Heart right ventricle (tissue), 16 donors: Measurements from ENCODE around the gene KAT6B. TPM values are rescaled to one million over a fixed set of nuclear protein-coding genes. Genes with fewer than 3 reads are reported as not detected.

Source experiments
- ATAC-seq, 8 donors: fragments of 200-7000 bp; cut with Tn5 transposase; one replicate each; pipeline ENCODE4 v1.9.1; 2020; ENCODE audit warnings: mild to moderate bottlenecking in 8 of 8, moderate library complexity in 8 of 8, moderate number of reproducible peaks in 1 of 8
- DNase-seq, 2 donors: peaks; one replicate each; pipeline ENCODE4 v3.0.0-alpha.2; 2020
- H3K27ac ChIP-seq, 10 donors: fragments of 200-600 bp; sonication (generic) in 2 of 10; one replicate each; pipeline versions ENCODE4 v1.5.0 to v1.8.0; 2020 to 2022; ENCODE audit warnings: mild to moderate bottlenecking in 3 of 10
- H3K27me3 ChIP-seq, 7 donors: fragments of 200-600 bp; one replicate each; pipeline ENCODE4 v1.8.0; 2021 to 2022; ENCODE audit warnings: mild to moderate bottlenecking in 2 of 7
- H3K36me3 ChIP-seq, 9 donors: fragments of 200-600 bp; sonication (generic) in 1 of 9; one replicate each; pipeline versions ENCODE4 v1.5.0 to v1.8.0; 2020 to 2022; ENCODE audit warnings: mild to moderate bottlenecking in 2 of 9
- H3K4me1 ChIP-seq, 9 donors: fragments of 200-600 bp; sonication (generic) in 1 of 9; one replicate each; pipeline versions ENCODE4 v1.5.0 to v1.8.0; 2020 to 2022; ENCODE audit warnings: mild to moderate bottlenecking in 4 of 9
- H3K4me3 ChIP-seq, 10 donors: fragments of 200-600 bp; sonication (generic) in 2 of 10; one replicate each; pipeline versions ENCODE4 v1.5.0 to v1.8.0; 2020 to 2022; ENCODE audit warnings: mild to moderate bottlenecking in 7 of 10, moderate library complexity in 2 of 10
- H3K9me3 ChIP-seq, 11 donors: fragments of 200-600 bp in 10 of 11; sonication (generic) in 2 of 11; one replicate each; pipeline versions ENCODE4 v1.5.0 to v1.8.0; 2013 to 2022; ENCODE audit warnings: mild to moderate bottlenecking in 2 of 11, control low read depth in 1 of 11, moderate library complexity in 1 of 11
- CTCF ChIP-seq, 9 donors: fragments of 200-600 bp; sonication (generic) in 2 of 9; IDR thresholded peaks; one replicate each; pipeline versions ENCODE4 v1.5.0 to v1.8.0; 2021 to 2022; ENCODE audit warnings: antibody characterized with exemption in 9 of 9, mild to moderate bottlenecking in 5 of 9, moderate library complexity in 1 of 9
- WGBS, 2 donors: extraction: QIAGEN DNeasy Blood & Tissue Kit; methylation state at CpG; one replicate each; pipeline ENCODE4 v1.1.7; 2013; ENCODE audit warnings: inconsistent platforms in 1 of 2; 5-methylcytosine and 5-hydroxymethylcytosine counted together
- intact Hi-C, 10 donors: fragments of 100-400 bp; cut with DNase I; formaldehyde crosslinking; loops; one replicate each; pipeline versions ENCODE4 v1.11.1 to v1.14.2; 2022
- polyA plus RNA-seq, 2 donors: library from polyadenylated mRNA; stranded (reverse); fragments of 200-250 nt; gene quantifications; one replicate each; pipeline ENCODE4 v1.2.3, GENCODE V29; 2013
- total RNA-seq, 10 donors: library from RNA; stranded (reverse); fragmentation: NEBNext Ultra II Directional in 3 of 10; extraction: Animal tissue kit (Norgen Biotek cat#: 25700) in 3 of 10; gene quantifications; one replicate each; pipeline versions ENCODE4 v1.2.1 to v1.2.4, GENCODE V29; 2021 to 2023
- donor health status: Arrhythmogenic right ventricular cardiomyopathy.
- donor health status: ischemic (EF 13 %, LVEDD 7.1; RV severe dilation, severe dysfunction).
- donor health status: healthy with polysubstance abuse.
- donor health status: DM: no; HTN: yes; CAD: no.
- donor health status: DM: no; HTN: no; CAD: no.
- donor health status: ischemic (EF 25% LVEDD 6.9; RV normal size, moderate dysfunction).
- donor health status: ischemic (EF 25% LVEDD 5.7; RV mildly dilated, moderate dysfunction).
- donor health status: healthy.
- donor health status: DM: yes; HTN: yes; CAD: no.
- donor health status: Ischemic cardiomyopathy.
- donor health status: ischemic (EF 35%, LVEDD 5.7; RV mildly dilated, moderate dysfunction).
- donor health status: nonischemic (EF 11% LVEDD 7.7; RV severe dilation, severe dysfunction).
- donor health status: DM: yes; HTN: yes; CAD: no.
- donor health status: PGD.
- donor health status: ischemic (EF 29% LVEDD 5.4; RV normal size, mild dysfunction).
- donor health status: nonischemic (EF 23%, LVEDD 6.1; RV moderate dilation, normal function).

The KAT6B gene
- total and polyA plus RNA-seq, 12 donors = 3.4 to 58.4 (median 46.5) TPM

DNA sequence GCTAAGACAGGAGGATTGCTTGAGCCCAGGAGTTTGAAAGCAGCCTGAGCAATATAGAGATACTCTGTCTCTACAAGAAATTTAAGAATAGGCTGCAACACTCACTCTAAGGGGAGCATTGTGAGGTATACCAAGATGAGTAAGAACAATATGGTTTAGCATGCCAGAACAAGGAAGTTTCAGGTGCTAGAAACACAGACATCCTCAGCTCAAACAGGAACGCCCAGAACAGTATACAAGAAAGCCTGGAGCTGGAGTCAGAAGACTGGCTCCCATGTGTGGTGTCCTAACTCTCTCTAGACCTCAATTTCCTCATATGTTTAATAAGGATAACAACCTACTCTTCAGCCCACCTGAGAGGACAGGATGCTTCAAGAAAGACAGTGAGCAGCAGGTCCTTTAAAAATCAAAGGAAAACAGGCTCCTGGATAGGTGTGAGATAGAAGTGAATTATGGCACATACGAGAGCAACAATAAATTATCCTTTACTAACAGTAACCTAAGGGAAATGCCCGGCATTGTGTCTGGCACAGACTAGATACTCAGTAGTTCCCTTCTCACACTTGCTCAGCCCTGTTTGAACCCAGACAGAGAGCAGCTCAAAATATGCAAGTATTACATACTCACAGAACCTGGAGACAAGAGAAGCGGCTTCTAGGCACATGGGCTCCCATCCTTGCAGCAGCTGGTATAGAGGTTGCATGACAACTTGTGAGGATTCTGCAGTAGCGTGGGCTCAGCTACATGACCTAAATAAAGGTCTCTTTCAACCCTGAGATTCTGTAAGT lies 45.4 kb downstream of the KAT6B start:
- ATAC-seq = no peak
- H3K27ac ChIP-seq = no peak overlapping the region
- no peak for DNase-seq
- 91 to 92% methylated on average over 5 of the region's 5 CpGs for WGBS, 2 donors
- H3K36me3 ChIP-seq = no peaks in the 10 kb centered on the region
- no peaks in the 10 kb centered on the region for H3K9me3 ChIP-seq
- intact Hi-C loops = loop anchor here in 1 of 10 donors (5.0 kb wide), 1 partner anchor 34 kb away; no protein-coding TSS in a partner anchor
- no peaks in the 10 kb centered on the region for H3K27me3 ChIP-seq
- no peak overlapping the region for H3K4me3 ChIP-seq
- TF ChIP-seq CTCF (IDR thresholded peaks at IDR 0.05) = no peak
- H3K4me1 ChIP-seq = peaks cover 0 to 45% (median 23%) of the 10 kb centered on the region in 9 donors

- TF ChIP-seq CTCF (IDR thresholded peaks at IDR 0.05) = no peak
- Histone ChIP-seq H3K27me3 (no peaks in the 10 kb centered on the region), H3K27ac (no peak overlapping the region), H3K4me3 (no peak overlapping the region), H3K9me3 (no peaks in the 10 kb centered on the region), H3K36me3 (no peaks in the 10 kb centered on the region), H3K4me1 (peaks cover 0 to 41% (median 19%) of the 10 kb centered on the region in 9 donors)
- ATAC-seq (no peak), DNase-seq (no peak)
- intact Hi-C loops = loop anchor here in 1 of 10 donors (5.0 kb wide), 1 partner anchor 37 kb away; no protein-coding TSS in a partner anchor
- WGBS, 2 donors = 88 to 90% methylated on average over 5 of the region's 5 CpGs
Measured at GRCh38 chr10:74873803-74874454, 47.5 kb downstream of the KAT6B start.

DNA sequence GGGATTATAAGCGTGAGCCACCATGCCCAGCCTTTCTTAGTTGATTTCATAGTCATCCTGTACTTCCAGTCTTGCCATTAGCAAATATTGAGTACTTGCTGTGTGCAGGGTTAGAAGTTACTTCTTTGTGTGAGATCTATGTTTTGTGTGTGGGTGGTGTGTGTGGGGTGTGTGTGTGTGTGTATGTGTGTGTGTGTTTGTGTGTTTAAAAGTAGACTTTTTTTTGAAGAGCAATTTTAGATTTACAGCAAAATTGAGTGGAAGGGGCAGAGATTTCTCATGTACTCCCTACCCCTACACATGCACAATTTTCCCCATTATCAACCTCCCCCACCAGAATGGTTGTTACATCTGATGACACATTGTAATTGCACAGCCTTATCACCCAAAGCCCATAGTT lies 48.2 kb downstream of the KAT6B start:
- H3K4me1 ChIP-seq = peaks cover 0 to 41% (median 19%) of the 10 kb centered on the region in 9 donors
- H3K27me3 ChIP-seq = no peaks in the 10 kb centered on the region
- 94 to 98% methylated on average over 1 of the region's 1 CpG for WGBS, 2 donors
- H3K36me3 ChIP-seq = no peaks in the 10 kb centered on the region
- no peak for ATAC-seq
- no peak for TF ChIP-seq CTCF (IDR thresholded peaks at IDR 0.05)
- H3K27ac ChIP-seq = no peak overlapping the region
- no peaks in the 10 kb centered on the region for H3K9me3 ChIP-seq
- DNase-seq = no peak
- intact Hi-C loops = loop anchor here in 1 of 10 donors (5.0 kb wide), 1 partner anchor 37 kb away; no protein-coding TSS in a partner anchor
- no peak overlapping the region for H3K4me3 ChIP-seq

DNA sequence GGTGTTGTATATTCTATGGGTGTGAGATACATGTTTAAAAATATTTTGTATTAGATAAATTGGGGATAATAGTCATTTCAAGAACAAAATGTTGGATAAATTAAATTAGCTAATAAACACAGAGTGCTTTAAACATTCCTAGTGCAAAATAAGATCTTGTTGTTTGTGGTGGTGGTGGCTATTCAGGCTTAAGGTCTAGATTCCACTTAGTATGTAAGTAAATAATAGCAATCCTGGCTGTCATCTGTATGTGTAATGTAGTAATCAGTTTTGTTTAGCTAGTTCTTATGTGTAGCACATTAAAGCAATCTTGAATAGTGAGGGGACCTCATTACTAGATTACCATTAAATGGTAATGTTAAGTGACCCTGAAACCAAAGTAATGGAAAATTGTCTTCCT lies 48.7 kb downstream of the KAT6B start:
- H3K4me3 ChIP-seq = no peak overlapping the region
- intact Hi-C loops = no loop called here
- H3K9me3 ChIP-seq = no peaks in the 10 kb centered on the region
- peaks cover 0 to 41% (median 19%) of the 10 kb centered on the region in 9 donors for H3K4me1 ChIP-seq
- DNase-seq (no peak), ATAC-seq (no peak)
- no peaks in the 10 kb centered on the region for H3K27me3 ChIP-seq
- TF ChIP-seq CTCF (IDR thresholded peaks at IDR 0.05) = no peak
- H3K36me3 ChIP-seq = no peaks in the 10 kb centered on the region
- no peak overlapping the region for H3K27ac ChIP-seq
